K562 (cell line): ENCODE data around the gene PDZD2. TPM values are rescaled to one million over a fixed set of nuclear protein-coding genes. Genes with fewer than 3 reads are reported as not detected.

Experiments
- ATAC-seq: fragments of 200-7000 bp; cut with Tn5 transposase; 3 replicates; pipeline ENCODE4 v1.9.1; 2020; ENCODE audit warnings: moderate library complexity
- BruUV-seq: library from RNA; stranded (reverse); fragments of 400-500 nt; replicated peaks from 2 replicates; lab custom pipeline; 2021; lab: Mats Ljungman, UMichigan
- CTCF ChIA-PET: fragments of 300-600 bp; formaldehyde crosslinking; extraction: SDS; loops from one replicate; lab custom pipeline; 2021; ENCODE audit warnings: low intra/inter-chr PET ratio; lab: Yijun Ruan, JAX
- POLR2A ChIA-PET: fragments of 300-600, 350-650 bp; sonication (Branson Sonifier 250); formaldehyde crosslinking; extraction: SDS; loops from one replicate; lab custom pipeline; 2021; ENCODE audit warnings: antibody characterized with exemption, inconsistent platforms; lab: Yijun Ruan, JAX
- DNase-seq, 4 experiments: peaks; one replicate each; pipeline versions ENCODE4 v3.0.0 to v3.0.0-alpha.2; 2011 to 2018; ENCODE audit warnings: low spot score in 3 of 4, mixed read lengths in 3 of 4; ENCODE audit errors: extremely low read depth in 1 of 4
- FAIRE-seq: peaks from 2 replicates; lab custom pipeline; 2011; peaks lifted over from hg19 to GRCh38; lab: Jason Lieb, UNC
- H2AFZ ChIP-seq: 2 replicates; pipeline ENCODE4 v1.6.0; 2011; ENCODE audit warnings: low read depth, low read length, control low read depth, inconsistent platforms
- H3K27ac ChIP-seq: fragments of 200-600 bp; 3 replicates; pipeline ENCODE4 v1.8.0; 2011; ENCODE audit warnings: low read depth, mild to moderate bottlenecking, control low read depth, inconsistent platforms, low read length, moderate library complexity, mixed read lengths; ENCODE audit errors: extremely low read depth
- H3K27me3 ChIP-seq, 2 experiments: fragments of 300-600 bp in 1 of 2; 2 replicates in 1 of 2; 3 replicates in 1 of 2; pipeline versions ENCODE4 v1.6.0 to v1.8.0; 2011; ENCODE audit warnings: inconsistent platforms in 2 of 2, low read length in 2 of 2, mild to moderate bottlenecking in 1 of 2, mixed read lengths in 1 of 2, moderate library complexity in 1 of 2; ENCODE audit not compliant: control insufficient read depth in 2 of 2, insufficient read depth in 2 of 2
- H3K36me3 ChIP-seq: fragments of 300-600 bp; 3 replicates; pipeline ENCODE4 v1.8.0; 2011; ENCODE audit warnings: mild to moderate bottlenecking, low read length, inconsistent platforms; ENCODE audit not compliant: control insufficient read depth, insufficient read depth
- H3K4me1 ChIP-seq, 2 experiments: fragments of 200-600 bp in 1 of 2; replicated peaks in 1 of 2; 2 replicates in 1 of 2; 3 replicates in 1 of 2; pipeline versions ENCODE4 v1.5.1 to v1.8.0; 2011; ENCODE audit warnings: inconsistent platforms in 2 of 2, low read length in 2 of 2, mild to moderate bottlenecking in 1 of 2, mixed read lengths in 1 of 2, moderate library complexity in 1 of 2; ENCODE audit not compliant: control insufficient read depth in 2 of 2, insufficient read depth in 2 of 2
- H3K4me2 ChIP-seq: 2 replicates; pipeline ENCODE4 v1.6.1; 2011; ENCODE audit warnings: low read length, control low read depth, inconsistent platforms, mixed read lengths; ENCODE audit not compliant: insufficient read depth
- H3K4me3 ChIP-seq: fragments of 200-600 bp; sonication (generic), shearing (Covaris generic); 2 replicates; pipeline ENCODE4 v1.5.1; 2016; ENCODE audit warnings: control low read depth, inconsistent platforms
- H3K79me2 ChIP-seq: fragments of 200-600 bp; 3 replicates; pipeline ENCODE4 v1.8.0; 2011; ENCODE audit warnings: low read length, inconsistent platforms; ENCODE audit not compliant: control insufficient read depth, insufficient read depth
- H3K9ac ChIP-seq, 2 experiments: 2 replicates each; pipeline versions ENCODE4 v1.6.0 to v1.6.1; 2011; ENCODE audit warnings: low read depth in 2 of 2, low read length in 2 of 2, control low read depth in 1 of 2, inconsistent platforms in 1 of 2, mild to moderate bottlenecking in 1 of 2, mixed read lengths in 1 of 2; ENCODE audit not compliant: insufficient read depth in 1 of 2
- H3K9me1 ChIP-seq: one replicate; pipeline ENCODE4 v1.6.0; 2011; ENCODE audit warnings: inconsistent platforms, mild to moderate bottlenecking, low read length, moderate library complexity; ENCODE audit not compliant: control insufficient read depth, insufficient read depth
- H3K9me3 ChIP-seq: replicated peaks from 2 replicates; pipeline ENCODE4 v1.5.1; 2011; ENCODE audit warnings: low read depth, low read length, inconsistent platforms; ENCODE audit not compliant: control insufficient read depth, insufficient read depth
- H4K20me1 ChIP-seq: replicated peaks from 2 replicates; pipeline ENCODE4 v1.6.1; 2011; ENCODE audit warnings: low read length, inconsistent platforms, mixed read lengths; ENCODE audit not compliant: control insufficient read depth, insufficient read depth
- ADNP ChIP-seq: fragments of 200-800 bp; sonication (Bioruptor generic); IDR thresholded peaks from 2 replicates; pipeline ENCODE4 v1.6.1; 2016; ENCODE audit warnings: missing genetic modification characterization, missing compliant biosample characterization
- ATF1 ChIP-seq, 2 experiments: fragments of 450-650 bp in 1 of 2; IDR thresholded peaks; 2 replicates each; pipeline ENCODE4 v1.6.1; 2016; ENCODE audit warnings: missing compliant biosample characterization in 1 of 2, missing genetic modification characterization in 1 of 2
- BRD9 ChIP-seq: fragments of 450-650 bp; IDR thresholded peaks from 2 replicates; pipeline ENCODE4 v1.6.1; 2018; ENCODE audit warnings: low read depth; ENCODE audit not compliant: partially characterized antibody
- DDX20 ChIP-seq: fragments of 450-650 bp; IDR thresholded peaks from 2 replicates; pipeline ENCODE4 v1.6.1; 2016; ENCODE audit warnings: missing genetic modification characterization, low read depth, mild to moderate bottlenecking, missing compliant biosample characterization, moderate library complexity
- ELK1 ChIP-seq: sonication (generic); formaldehyde crosslinking; IDR thresholded peaks from 2 replicates; pipeline ENCODE4 v1.8.1; 2022; ENCODE audit warnings: missing genetic modification reagents
- FUS ChIP-seq: fragments of 200-400 bp; formaldehyde crosslinking; optimal IDR thresholded peaks from 2 replicates; pipeline ENCODE3; 2017; ENCODE audit warnings: low read depth, low read length
- JUNB ChIP-seq: fragments of 450-650 bp; formaldehyde crosslinking; conservative IDR thresholded peaks from 2 replicates; pipeline ENCODE4 v1.4.0; 2020; ENCODE audit warnings: mild to moderate bottlenecking
- NCOA6 ChIP-seq: fragments of 450-650 bp; IDR thresholded peaks from 2 replicates; pipeline ENCODE4 v1.6.1; 2017; ENCODE audit warnings: mild to moderate bottlenecking
- NR2C2 ChIP-seq, 2 experiments: fragments of 200-800 bp in 1 of 2; sonication (Bioruptor generic) in 1 of 2; sonication (generic) in 1 of 2; formaldehyde crosslinking in 1 of 2; IDR thresholded peaks; 2 replicates each; pipeline versions ENCODE4 v1.6.1 to v1.8.0; 2016 to 2022; ENCODE audit warnings: mild to moderate bottlenecking in 1 of 2, missing compliant biosample characterization in 1 of 2, missing genetic modification characterization in 1 of 2, missing genetic modification reagents in 1 of 2
- SRSF3 ChIP-seq: fragments of 200-400 bp; formaldehyde crosslinking; IDR thresholded peaks from 2 replicates; pipeline ENCODE4 v1.6.1; 2016; ENCODE audit warnings: mild to moderate bottlenecking, low read length, moderate library complexity; ENCODE audit not compliant: insufficient read depth
- THRAP3 ChIP-seq: fragments of 450-650 bp; IDR thresholded peaks from 2 replicates; pipeline ENCODE4 v1.6.1; 2016; ENCODE audit warnings: mild to moderate bottlenecking, inconsistent platforms, borderline replicate concordance
- U2AF2 ChIP-seq: fragments of 200-400 bp; formaldehyde crosslinking; optimal IDR thresholded peaks from 2 replicates; pipeline ENCODE3; 2017; ENCODE audit warnings: low read depth, mild to moderate bottlenecking, low read length
- ZBTB9 ChIP-seq: fragments of 450-650 bp; formaldehyde crosslinking; IDR thresholded peaks from 2 replicates; pipeline ENCODE4 v1.4.0; 2020; ENCODE audit warnings: mild to moderate bottlenecking, moderate library complexity
- ZNF232 ChIP-seq: sonication (generic); formaldehyde crosslinking; IDR thresholded peaks from 2 replicates; pipeline ENCODE4 v1.8.0; 2022; ENCODE audit warnings: mild to moderate bottlenecking, missing genetic modification reagents
- ZNF280A ChIP-seq: fragments of 450-650 bp; IDR thresholded peaks from 2 replicates; pipeline ENCODE4 v1.6.1; 2018; ENCODE audit warnings: mild to moderate bottlenecking, low read depth; ENCODE audit not compliant: partially characterized antibody
- ZNF3 ChIP-seq: fragments of 250-450 bp; sonication (Bioruptor Pico); IDR thresholded peaks from 2 replicates; pipeline ENCODE4 v1.5.0; 2021; ENCODE audit warnings: mild to moderate bottlenecking, moderate library complexity
- ZNF41 ChIP-seq: fragments of 250-450 bp; sonication (Bioruptor Pico); conservative IDR thresholded peaks from 2 replicates; pipeline ENCODE4 v1.4.0; 2020; ENCODE audit warnings: mild to moderate bottlenecking
- ZNF655 ChIP-seq: fragments of 250-450 bp; sonication (Bioruptor Pico); IDR thresholded peaks from 2 replicates; pipeline ENCODE4 v1.5.0; 2021
- ZNF707 ChIP-seq: fragments of 250-450 bp; sonication (Bioruptor Pico); conservative IDR thresholded peaks from 2 replicates; pipeline ENCODE4 v1.8.0; 2022; ENCODE audit warnings: inconsistent platforms, mild to moderate bottlenecking, moderate library complexity
- WGBS: fragments of 100-300 bp; shearing (Covaris generic); methylation state at CpG from one replicate; pipeline ENCODE4 v1.1.6; 2016; ENCODE audit warnings: low coverage, mixed read lengths; ENCODE audit not compliant: insufficient coverage; ENCODE audit errors: missing lambda C conversion rate; 5-methylcytosine and 5-hydroxymethylcytosine counted together
- in situ Hi-C: fragments of 300-500 bp; cut with MboI; formaldehyde crosslinking; loops from 4 replicates; pipeline ENCODE4 v1.15.0; 2018; ENCODE audit warnings: inconsistent platforms, mixed read lengths
- intact Hi-C: fragments of 100-400 bp; cut with micrococcal nuclease; formaldehyde crosslinking; loops from 2 replicates; pipeline ENCODE4 v1.14.2; 2022
- polyA plus RNA-seq, 8 experiments: library from polyadenylated mRNA; depleted of rRNA in 4 of 8; stranded (reverse) in 5 of 8; unstranded in 3 of 8; fragments of >200 nt; fragmentation: Nextera tagmentation in 2 of 8; fragmentation: Illumina TruSeq in 1 of 8; extraction: Ambion mirVana in 2 of 8; extraction: Trizol in 1 of 8; gene quantifications; 2 replicates each; pipeline versions ENCODE4 v1.2.1 to v1.2.3, GENCODE V29; 2011 to 2014; ENCODE audit warnings: inconsistent platforms in 1 of 8, missing spikeins in 1 of 8
- total RNA-seq, 7 experiments: library from RNA; depleted of rRNA in 6 of 7; stranded (reverse); fragments of >200 nt in 6 of 7; fragmentation: Illumina TruSeq in 2 of 7; extraction: Trizol in 2 of 7; gene quantifications; 2 replicates each; pipeline versions ENCODE4 v1.2.1 to v1.2.3, GENCODE V29; 2011 to 2021; ENCODE audit warnings: low replicate concordance in 1 of 7

Gene PDZD2
- total and polyA plus RNA-seq, 9 of the 15 experiments (the other 6 are each of a cell fraction or from before 2014, with no cell fraction given), result 0.02 to 0.08 (median 0.04) TPM; not detected in 6

GRCh38 chr5:32058997-32059396, 420.1 kb downstream of the PDZD2 start:
- H3K36me3 ChIP-seq, result no peaks in the 10 kb centered on the region
- no TSS peak for BruUV-seq
- in situ Hi-C loops, result no loop called here
- no peak overlapping the region for H3K4me2 ChIP-seq
- no peaks in the 10 kb centered on the region for H3K9me3 ChIP-seq
- no peaks in the 10 kb centered on the region for H3K4me1 ChIP-seq
- no peak overlapping the region for H3K4me3 ChIP-seq
- DNase-seq (no peak), FAIRE-seq (no peak), ATAC-seq (no peak)
- WGBS, result 9% methylated on average over 3 of the region's 3 CpGs
- H3K27me3 ChIP-seq, result peaks cover 9 to 21% of the 10 kb centered on the region in 2 experiments
- CTCF ChIA-PET, result no interaction called here
- H2AFZ ChIP-seq, result no peak overlapping the region
- no peaks in the 10 kb centered on the region for H3K79me2 ChIP-seq
- no peak overlapping the region for H3K27ac ChIP-seq
- no peak overlapping the region for H3K9ac ChIP-seq
- POLR2A ChIA-PET, result no interaction called here
- intact Hi-C loops, result no loop called here
- no peaks in the 10 kb centered on the region for H3K9me1 ChIP-seq
- no peaks in the 10 kb centered on the region for H4K20me1 ChIP-seq
- no peak for TF ChIP-seq JUNB
- no peak for TF ChIP-seq FUS
- TF ChIP-seq ADNP (tag), result no peak
- TF ChIP-seq ATF1 (CRISPR knock-in tag; IDR thresholded peaks at IDR 0.05), result no peak
- no peak for TF ChIP-seq ATF1 (tag; IDR thresholded peaks at IDR 0.05)
- no peak for TF ChIP-seq BRD9
- TF ChIP-seq ZNF280A, result no peak
- TF ChIP-seq DDX20 (tag), result no peak
- TF ChIP-seq THRAP3, result no peak
- no peak for TF ChIP-seq ZBTB9 (CRISPR knock-in tag)
- TF ChIP-seq ELK1, result no peak
- no peak for TF ChIP-seq NR2C2 (CRISPR knock-in tag; IDR thresholded peaks at IDR 0.05)
- TF ChIP-seq NR2C2 (tag; IDR thresholded peaks at IDR 0.05), result no peak
- TF ChIP-seq NCOA6, result no peak
- TF ChIP-seq SRSF3, result no peak
- no peak for TF ChIP-seq ZNF41 (CRISPR knock-in tag)
- TF ChIP-seq U2AF2, result no peak
- TF ChIP-seq ZNF707 (CRISPR knock-in tag), result no peak
- no peak for TF ChIP-seq ZNF655 (CRISPR knock-in tag)
- no peak for TF ChIP-seq ZNF232
- no peak for TF ChIP-seq ZNF3 (CRISPR knock-in tag)
